GM12872 (cell line): ENCODE data around the gene NCOR1.

Experiments
- CTCF ChIP-seq: IDR thresholded peaks from 3 replicates; pipeline ENCODE4 v1.5.1; 2011; ENCODE audit warnings: low read depth, mild to moderate bottlenecking, low read length, moderate library complexity; ENCODE audit not compliant: insufficient read depth

The NCOR1 gene

GRCh38 chr17:16140854-16141253 lies 74.5 kb downstream of the NCOR1 start:
- no peak for TF ChIP-seq CTCF

GRCh38 chr17:16135461-16135860 lies 79.9 kb downstream of the NCOR1 start:
- TF ChIP-seq CTCF: no peak

GRCh38 chr17:16131593-16131992 lies 83.7 kb downstream of the NCOR1 start:
- TF ChIP-seq CTCF: no peak

GRCh38 chr17:16129441-16130205 lies 85.7 kb downstream of the NCOR1 start:
- no peak for TF ChIP-seq CTCF

GRCh38 chr17:16123531-16123930 lies 91.8 kb downstream of the NCOR1 start:
- TF ChIP-seq CTCF: no peak

GRCh38 chr17:16122697-16123434 lies 92.5 kb downstream of the NCOR1 start:
- TF ChIP-seq CTCF: no peak

- no peak for TF ChIP-seq CTCF
These were observed 93.4 kb downstream of the NCOR1 start for GRCh38 chr17:16121915-16122314.
